ENCODE measurements around the gene FBXO31. TPM values are rescaled to one million over a fixed set of nuclear protein-coding genes. Genes with fewer than 3 reads are reported as not detected.

FBXO31 gene
- total and polyA plus RNA-seq, 8 donors, result 6.4 to 1,171 (median 23.8) TPM

GRCh38 chr16:87328846-87329245 lies 54.7 kb downstream of the FBXO31 start:
- TF ChIP-seq POLR2AphosphoS5 (IDR thresholded peaks at IDR 0.05) (peak in 1 of 3 donors; percentile 19), POLR2A (IDR thresholded peaks at IDR 0.05) (no peak)
- Histone ChIP-seq H3K9me3 (no peaks in the 10 kb centered on the region), H3K36me3 (peaks cover 31 to 71% (median 66%) of the 10 kb centered on the region in 4 donors), H3K27ac (peak overlapping the region in 1 of 5 donors; percentile 1), H3K27me3 (no peaks in the 10 kb centered on the region), H3K4me1 (peaks cover 0 to 28% (median 19%) of the 10 kb centered on the region in 4 donors), H3K4me3 (no peak overlapping the region)
- no peak for DNase-seq
- WGBS, 5 donors, result 73 to 88% (median 82%) methylated on average over 11 to 12 of the region's 12 CpGs
- intact Hi-C loops (cut with DNase I; ENCODE audit: low total_unique reads), result no loop called here

GRCh38 chr16:87327798-87328495 lies 55.6 kb downstream of the FBXO31 start:
- Histone ChIP-seq H3K36me3 (peaks cover 22 to 62% (median 57%) of the 10 kb centered on the region in 4 donors), H3K27ac (peak overlapping the region in 1 of 5 donors; percentile 26), H3K4me1 (peaks cover 0 to 28% (median 19%) of the 10 kb centered on the region in 4 donors), H3K4me3 (no peak overlapping the region), H3K9me3 (no peaks in the 10 kb centered on the region), H3K27me3 (no peaks in the 10 kb centered on the region)
- no peak for DNase-seq
- 85 to 92% (median 86%) methylated on average over 15 to 19 of the region's 19 CpGs for WGBS, 5 donors
- intact Hi-C loops (cut with DNase I; ENCODE audit: low total_unique reads), result no loop called here
- TF ChIP-seq CTCF (IDR thresholded peaks at IDR 0.05), result no peak
- no peak for TF ChIP-seq POLR2AphosphoS5 (IDR thresholded peaks at IDR 0.05)
- no peak for TF ChIP-seq POLR2A (IDR thresholded peaks at IDR 0.05)
- no peak for TF ChIP-seq EP300 (IDR thresholded peaks at IDR 0.05)

GRCh38 chr16:87326151-87326571 lies 57.4 kb downstream of the FBXO31 start:
- Histone ChIP-seq H3K27ac (peak overlapping the region in 2 of 5 donors; percentile 19 to 26), H3K27me3 (no peaks in the 10 kb centered on the region), H3K4me3 (no peak overlapping the region), H3K36me3 (peaks cover 11 to 44% (median 40%) of the 10 kb centered on the region in 4 donors), H3K9me3 (no peaks in the 10 kb centered on the region), H3K4me1 (peaks cover 0 to 22% (median 14%) of the 10 kb centered on the region in 4 donors)
- WGBS, 5 donors, result 72 to 80% (median 76%) methylated on average over 11 of the region's 11 CpGs
- intact Hi-C loops (cut with DNase I; ENCODE audit: low total_unique reads), result no loop called here
- TF ChIP-seq POLR2A (IDR thresholded peaks at IDR 0.05), result no peak
- TF ChIP-seq CTCF (IDR thresholded peaks at IDR 0.05), result no peak
- TF ChIP-seq EP300 (IDR thresholded peaks at IDR 0.05), result no peak
- TF ChIP-seq POLR2AphosphoS5 (IDR thresholded peaks at IDR 0.05), result no peak
- no peak for DNase-seq

GRCh38 chr16:87325423-87325858 lies 58.1 kb downstream of the FBXO31 start:
- H3K36me3 ChIP-seq, result peaks cover 4 to 44% (median 33%) of the 10 kb centered on the region in 4 donors
- H3K4me1 ChIP-seq, result peaks cover 0 to 22% (median 14%) of the 10 kb centered on the region in 4 donors
- intact Hi-C loops (cut with DNase I; ENCODE audit: low total_unique reads), result no loop called here
- 57 to 70% (median 62%) methylated on average over 14 to 15 of the region's 15 CpGs for WGBS, 5 donors
- TF ChIP-seq CTCF (IDR thresholded peaks at IDR 0.05) (no peak), POLR2AphosphoS5 (IDR thresholded peaks at IDR 0.05) (no peak), POLR2A (IDR thresholded peaks at IDR 0.05) (no peak), EP300 (IDR thresholded peaks at IDR 0.05) (no peak)
- peak overlapping the region in 1 of 5 donors; percentile 3 for H3K27ac ChIP-seq
- no peak for DNase-seq
- H3K27me3 ChIP-seq, result no peaks in the 10 kb centered on the region
- no peaks in the 10 kb centered on the region for H3K9me3 ChIP-seq
- H3K4me3 ChIP-seq, result no peak overlapping the region
